Gastroesophageal sphincter (tissue), 3 donors: ENCODE data around the gene BTBD9.

ENCODE experiments used
- EP300 ChIP-seq: sonication (generic); formaldehyde crosslinking; IDR thresholded peaks from one replicate; pipeline ENCODE4 v1.6.1; 2017; ENCODE audit warnings: antibody characterized with exemption, mild to moderate bottlenecking
- POLR2A ChIP-seq, 2 donors: fragments of 450-650 bp; IDR thresholded peaks; one replicate each; pipeline ENCODE4 v1.6.1; 2017; ENCODE audit warnings: antibody characterized with exemption in 2 of 2, mild to moderate bottlenecking in 2 of 2, moderate library complexity in 1 of 2
- TF ChIP-seq, protein P1 (sequence below), 4 experiments: fragments of 200-600 bp in 2 of 4; fragments of 450-650 bp in 2 of 4; sonication (generic) in 1 of 4; IDR thresholded peaks; one replicate each; pipeline ENCODE4 v1.5.1; 2017 to 2019; ENCODE audit warnings: antibody characterized with exemption in 4 of 4, mild to moderate bottlenecking in 2 of 4, moderate library complexity in 2 of 4

DNA sequence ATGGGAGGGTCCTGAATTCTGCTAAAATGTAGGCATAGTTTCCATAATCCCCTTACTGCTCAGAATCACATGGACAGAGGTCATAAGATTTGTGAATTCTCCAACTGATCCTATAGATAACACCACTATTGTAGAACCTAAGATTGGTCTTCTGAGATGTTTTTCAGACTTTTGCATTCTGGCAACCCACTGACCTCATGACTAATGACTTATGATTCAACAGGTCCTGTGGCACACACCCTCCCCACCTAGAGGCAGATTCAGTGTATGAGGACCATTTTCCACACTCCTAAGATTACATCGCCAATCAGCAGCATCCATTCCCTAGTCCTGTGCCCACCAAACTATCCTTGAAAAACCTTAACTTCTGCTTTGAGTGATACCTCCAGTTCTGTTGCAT, 207.2 kb downstream of the BTBD9 start:
- no peak for TF ChIP-seq POLR2A (IDR thresholded peaks at IDR 0.05)
- TF ChIP-seq, protein P1, sequence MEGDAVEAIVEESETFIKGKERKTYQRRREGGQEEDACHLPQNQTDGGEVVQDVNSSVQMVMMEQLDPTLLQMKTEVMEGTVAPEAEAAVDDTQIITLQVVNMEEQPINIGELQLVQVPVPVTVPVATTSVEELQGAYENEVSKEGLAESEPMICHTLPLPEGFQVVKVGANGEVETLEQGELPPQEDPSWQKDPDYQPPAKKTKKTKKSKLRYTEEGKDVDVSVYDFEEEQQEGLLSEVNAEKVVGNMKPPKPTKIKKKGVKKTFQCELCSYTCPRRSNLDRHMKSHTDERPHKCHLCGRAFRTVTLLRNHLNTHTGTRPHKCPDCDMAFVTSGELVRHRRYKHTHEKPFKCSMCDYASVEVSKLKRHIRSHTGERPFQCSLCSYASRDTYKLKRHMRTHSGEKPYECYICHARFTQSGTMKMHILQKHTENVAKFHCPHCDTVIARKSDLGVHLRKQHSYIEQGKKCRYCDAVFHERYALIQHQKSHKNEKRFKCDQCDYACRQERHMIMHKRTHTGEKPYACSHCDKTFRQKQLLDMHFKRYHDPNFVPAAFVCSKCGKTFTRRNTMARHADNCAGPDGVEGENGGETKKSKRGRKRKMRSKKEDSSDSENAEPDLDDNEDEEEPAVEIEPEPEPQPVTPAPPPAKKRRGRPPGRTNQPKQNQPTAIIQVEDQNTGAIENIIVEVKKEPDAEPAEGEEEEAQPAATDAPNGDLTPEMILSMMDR (IDR thresholded peaks at IDR 0.05), result no peak
- TF ChIP-seq EP300, result no peak
